ENCODE measurements around the gene MRPS2. TPM values are rescaled to one million over a fixed set of nuclear protein-coding genes. Genes with fewer than 3 reads are reported as not detected.
A peak's percentile ranks its signal among the peaks of the same experiment; 100 is the strongest.

The MRPS2 gene
- total and polyA plus RNA-seq, 9 of the 15 experiments (the other 6 are each of a cell fraction or from before 2014, with no cell fraction given): 8.0 to 167 (median 81.3) TPM

GRCh38 chr9:135489188-135489906 is 11.1 kb upstream of the MRPS2 start:
- Histone ChIP-seq H2AFZ (ENCODE audit: low read depth, low read length) (no peak overlapping the region), H3K79me2 (ENCODE audit: control insufficient read depth, insufficient read depth, low read length) (no peaks in the 10 kb centered on the region), H3K4me1 (replicated peaks in 1 of 2; ENCODE audit: control insufficient read depth in 2 of 2, insufficient read depth in 2 of 2, low read length in 2 of 2) (peaks cover 2 to 15% of the 10 kb centered on the region in 2 experiments; a peak in 2 of 5 replicates), H3K27ac (ENCODE audit: extremely low read depth, low read depth, low read length) (no peak overlapping the region), H3K9ac (ENCODE audit: insufficient read depth in 1 of 2, low read depth in 2 of 2, low read length in 2 of 2) (no peak overlapping the region), H3K9me1 (ENCODE audit: control insufficient read depth, insufficient read depth, low read length) (no peaks in the 10 kb centered on the region), H3K9me3 (replicated peaks; ENCODE audit: control insufficient read depth, insufficient read depth, low read depth, low read length) (no peaks in the 10 kb centered on the region), H4K20me1 (replicated peaks; ENCODE audit: control insufficient read depth, insufficient read depth, low read length) (no peaks in the 10 kb centered on the region), H3K4me2 (ENCODE audit: insufficient read depth, low read length) (no peak overlapping the region), H3K27me3 (ENCODE audit: control insufficient read depth in 2 of 2, insufficient read depth in 2 of 2, low read length in 2 of 2) (no peaks in the 10 kb centered on the region), H3K36me3 (ENCODE audit: control insufficient read depth, insufficient read depth, low read length) (peaks cover 39% of the 10 kb centered on the region; the same call in 1 of the 3 replicates), H3K4me3 (no peak overlapping the region)
- WGBS (ENCODE audit: insufficient coverage, low coverage, missing lambda C conversion rate): 60% methylated on average over 18 of the region's 18 CpGs
- intact Hi-C loops (cut with micrococcal nuclease) (no loop called here), in situ Hi-C loops (cut with MboI) (no loop called here)
- ATAC-seq (peak; percentile 47; the same call in 1 of the 3 replicates), DNase-seq (ENCODE audit: extremely low read depth in 1 of 4, low spot score in 3 of 4) (no peak), FAIRE-seq (peak; percentile 65)
- BruUV-seq (replicated peaks): no TSS peak
- ChIA-PET CTCF (ENCODE audit: low intra/inter-chr PET ratio) (no interaction called here), POLR2A (interaction anchor here (0.5 to 3.1 kb wide), 3 partner anchors 8 to 418 kb away, joined by 3 to 13 read pairs (median 3); partner anchors contain the start of gene CAMSAP1)
- TF ChIP-seq FOSL1 (tag; conservative IDR thresholded peaks at IDR 0.05) (peak; percentile 40; the same call in 1 of the 2 replicates), E2F6 (IDR thresholded peaks at IDR 0.05; ENCODE audit: borderline replicate concordance in 1 of 2, extremely low read depth in 1 of 2, insufficient read depth in 1 of 2, insufficient read length in 1 of 2, low read depth in 1 of 2, low read length in 1 of 2, poor library complexity in 1 of 2, severe bottlenecking in 1 of 2) (peak; percentile 16 to 38), ZNF592 (IDR thresholded peaks at IDR 0.05) (0 out of 2 replicates have a peak, but pooled peaks have one; percentile 48), MAX (CRISPR knock-in tag; IDR thresholded peaks at IDR 0.05) (peak; percentile 30; the same call in 1 of the 2 replicates), L3MBTL2 (IDR thresholded peaks at IDR 0.05) (peak; percentile 72; the same call in 1 of the 2 replicates), C11orf30 (IDR thresholded peaks at IDR 0.05; ENCODE audit: low read depth) (peak; percentile 30; the same call in 1 of the 2 replicates), MAFK (IDR thresholded peaks at IDR 0.05; ENCODE audit: low read length) (peak; percentile 19; the same call in 1 of the 2 replicates), NFE2 (IDR thresholded peaks at IDR 0.05; ENCODE audit: low read depth) (peak; percentile 42; the same call in 1 of the 2 replicates), STAG1 (CRISPR knock-in tag; IDR thresholded peaks at IDR 0.05; ENCODE audit: borderline replicate concordance) (no peak)
